Measurements from ENCODE around the gene PORCN.

PORCN gene

DNA sequence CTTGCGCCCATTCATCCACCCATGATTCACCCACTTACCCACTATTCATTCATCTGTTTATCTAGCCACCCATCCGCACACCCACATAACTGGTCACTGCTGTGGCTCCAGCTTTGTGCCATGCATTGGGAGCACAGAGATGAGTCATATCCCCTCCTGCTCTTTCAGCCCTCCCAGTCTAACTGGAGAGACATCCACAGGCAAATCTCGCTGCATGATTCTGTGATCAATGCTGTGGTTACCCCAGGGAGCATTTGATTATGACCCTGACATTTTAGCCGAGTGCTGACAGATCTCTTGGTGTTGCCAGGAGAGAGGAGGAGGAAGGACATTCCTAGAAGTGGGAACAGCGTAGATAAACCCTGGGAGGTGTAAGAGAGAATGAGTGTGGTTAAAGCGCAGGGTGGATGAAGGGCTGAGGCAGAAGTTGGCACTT lies 10.4 kb upstream of the PORCN start:
- TF ChIP-seq SIN3A (IDR thresholded peaks at IDR 0.05; ENCODE audit: borderline replicate concordance, insufficient read depth, low read length), result no peak
- TF ChIP-seq POLR2AphosphoS5 (IDR thresholded peaks at IDR 0.05; ENCODE audit: low read depth, low read length), result no peak
- TF ChIP-seq TAF1 (IDR thresholded peaks at IDR 0.05; ENCODE audit: borderline replicate concordance, insufficient read depth, low read length), result no peak
- TF ChIP-seq FOXP2 (optimal IDR thresholded peaks at IDR 0.05; ENCODE audit: borderline replicate concordance, extremely low read depth, extremely low read length, insufficient read depth), result no peak
- TF ChIP-seq, protein P1, sequence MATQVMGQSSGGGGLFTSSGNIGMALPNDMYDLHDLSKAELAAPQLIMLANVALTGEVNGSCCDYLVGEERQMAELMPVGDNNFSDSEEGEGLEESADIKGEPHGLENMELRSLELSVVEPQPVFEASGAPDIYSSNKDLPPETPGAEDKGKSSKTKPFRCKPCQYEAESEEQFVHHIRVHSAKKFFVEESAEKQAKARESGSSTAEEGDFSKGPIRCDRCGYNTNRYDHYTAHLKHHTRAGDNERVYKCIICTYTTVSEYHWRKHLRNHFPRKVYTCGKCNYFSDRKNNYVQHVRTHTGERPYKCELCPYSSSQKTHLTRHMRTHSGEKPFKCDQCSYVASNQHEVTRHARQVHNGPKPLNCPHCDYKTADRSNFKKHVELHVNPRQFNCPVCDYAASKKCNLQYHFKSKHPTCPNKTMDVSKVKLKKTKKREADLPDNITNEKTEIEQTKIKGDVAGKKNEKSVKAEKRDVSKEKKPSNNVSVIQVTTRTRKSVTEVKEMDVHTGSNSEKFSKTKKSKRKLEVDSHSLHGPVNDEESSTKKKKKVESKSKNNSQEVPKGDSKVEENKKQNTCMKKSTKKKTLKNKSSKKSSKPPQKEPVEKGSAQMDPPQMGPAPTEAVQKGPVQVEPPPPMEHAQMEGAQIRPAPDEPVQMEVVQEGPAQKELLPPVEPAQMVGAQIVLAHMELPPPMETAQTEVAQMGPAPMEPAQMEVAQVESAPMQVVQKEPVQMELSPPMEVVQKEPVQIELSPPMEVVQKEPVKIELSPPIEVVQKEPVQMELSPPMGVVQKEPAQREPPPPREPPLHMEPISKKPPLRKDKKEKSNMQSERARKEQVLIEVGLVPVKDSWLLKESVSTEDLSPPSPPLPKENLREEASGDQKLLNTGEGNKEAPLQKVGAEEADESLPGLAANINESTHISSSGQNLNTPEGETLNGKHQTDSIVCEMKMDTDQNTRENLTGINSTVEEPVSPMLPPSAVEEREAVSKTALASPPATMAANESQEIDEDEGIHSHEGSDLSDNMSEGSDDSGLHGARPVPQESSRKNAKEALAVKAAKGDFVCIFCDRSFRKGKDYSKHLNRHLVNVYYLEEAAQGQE (IDR thresholded peaks at IDR 0.05; ENCODE audit: insufficient read depth in 1 of 2, low read depth in 2 of 2, low read length in 2 of 2), result no peak

DNA sequence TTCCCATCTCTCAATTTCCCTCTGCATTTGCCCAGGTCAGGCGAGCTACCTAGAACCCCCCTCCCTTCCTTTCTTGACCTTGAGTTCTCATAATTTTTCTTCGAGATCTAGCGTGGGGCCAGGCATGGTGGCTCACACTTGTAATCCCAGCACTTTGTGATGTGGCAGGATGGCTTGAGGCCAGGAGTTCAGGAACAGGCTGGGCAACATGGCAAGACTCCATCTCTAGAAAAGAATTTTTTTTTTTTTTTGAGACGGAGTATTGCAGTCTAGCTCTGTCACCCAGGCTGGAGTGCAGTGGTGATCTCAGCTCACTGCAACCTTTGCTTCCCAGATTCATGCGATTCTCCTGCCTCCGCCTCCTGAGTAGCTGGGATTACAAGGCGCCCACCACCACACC lies 4.5 kb upstream of the PORCN start:
- TF ChIP-seq, protein P1 (IDR thresholded peaks at IDR 0.05; ENCODE audit: insufficient read depth in 1 of 2, low read depth in 2 of 2, low read length in 2 of 2), result no peak
- TF ChIP-seq SIN3A (IDR thresholded peaks at IDR 0.05; ENCODE audit: borderline replicate concordance, insufficient read depth, low read length) (no peak), TAF1 (IDR thresholded peaks at IDR 0.05; ENCODE audit: borderline replicate concordance, insufficient read depth, low read length) (no peak), POLR2AphosphoS5 (IDR thresholded peaks at IDR 0.05; ENCODE audit: low read depth, low read length) (no peak), FOXP2 (optimal IDR thresholded peaks at IDR 0.05; ENCODE audit: borderline replicate concordance, extremely low read depth, extremely low read length, insufficient read depth) (no peak)

DNA sequence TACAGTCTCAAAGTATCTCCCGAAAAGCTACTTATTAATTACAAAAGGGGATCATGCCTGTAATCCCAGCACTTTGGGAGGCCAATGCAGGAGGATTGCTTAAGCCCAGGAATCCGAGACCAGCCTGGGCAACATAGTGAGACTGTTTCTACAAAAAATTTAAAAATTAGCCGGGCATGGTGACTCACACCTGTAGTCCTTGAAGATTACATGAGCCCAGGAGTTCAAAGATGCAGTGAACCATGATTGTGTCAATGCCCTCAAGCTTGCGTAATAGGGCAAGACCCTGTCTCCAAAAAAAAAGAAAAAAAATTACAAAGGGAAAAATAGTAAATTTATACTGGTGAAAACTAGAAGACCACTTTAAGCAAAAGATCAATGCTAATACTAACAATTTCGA lies 3.3 kb upstream of the PORCN start:
- no peak for TF ChIP-seq TAF1 (IDR thresholded peaks at IDR 0.05; ENCODE audit: borderline replicate concordance, insufficient read depth, low read length)
- no peak for TF ChIP-seq POLR2AphosphoS5 (IDR thresholded peaks at IDR 0.05; ENCODE audit: low read depth, low read length)
- TF ChIP-seq SIN3A (IDR thresholded peaks at IDR 0.05; ENCODE audit: borderline replicate concordance, insufficient read depth, low read length), result no peak
- TF ChIP-seq FOXP2 (optimal IDR thresholded peaks at IDR 0.05; ENCODE audit: borderline replicate concordance, extremely low read depth, extremely low read length, insufficient read depth), result no peak
- TF ChIP-seq, protein P1 (IDR thresholded peaks at IDR 0.05; ENCODE audit: insufficient read depth in 1 of 2, low read depth in 2 of 2, low read length in 2 of 2), result no peak

DNA sequence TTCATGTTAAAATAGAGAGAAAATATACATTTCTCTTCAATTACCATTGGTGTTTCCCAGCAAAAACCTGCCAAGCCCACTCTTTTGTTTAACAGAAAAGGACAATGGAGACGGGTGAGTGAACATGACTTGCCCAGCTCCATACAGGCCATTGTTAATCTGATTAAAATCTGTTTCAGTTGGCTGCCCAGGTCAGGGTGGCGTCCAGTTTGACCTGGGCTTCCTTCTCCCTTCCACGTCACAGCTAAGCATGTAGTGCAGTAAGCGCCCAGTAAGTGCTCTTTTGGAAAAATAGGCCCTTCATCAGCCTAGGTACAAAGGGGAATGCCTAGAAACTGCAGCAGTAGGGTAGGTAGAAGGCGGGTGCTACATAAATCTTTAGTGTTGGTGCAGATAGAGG lies 1.5 kb upstream of the PORCN start:
- TF ChIP-seq SIN3A (IDR thresholded peaks at IDR 0.05; ENCODE audit: borderline replicate concordance, insufficient read depth, low read length), result no peak
- no peak for TF ChIP-seq FOXP2 (optimal IDR thresholded peaks at IDR 0.05; ENCODE audit: borderline replicate concordance, extremely low read depth, extremely low read length, insufficient read depth)
- no peak for TF ChIP-seq POLR2AphosphoS5 (IDR thresholded peaks at IDR 0.05; ENCODE audit: low read depth, low read length)
- no peak for TF ChIP-seq TAF1 (IDR thresholded peaks at IDR 0.05; ENCODE audit: borderline replicate concordance, insufficient read depth, low read length)
- TF ChIP-seq, protein P1 (IDR thresholded peaks at IDR 0.05; ENCODE audit: insufficient read depth in 1 of 2, low read depth in 2 of 2, low read length in 2 of 2), result no peak

DNA sequence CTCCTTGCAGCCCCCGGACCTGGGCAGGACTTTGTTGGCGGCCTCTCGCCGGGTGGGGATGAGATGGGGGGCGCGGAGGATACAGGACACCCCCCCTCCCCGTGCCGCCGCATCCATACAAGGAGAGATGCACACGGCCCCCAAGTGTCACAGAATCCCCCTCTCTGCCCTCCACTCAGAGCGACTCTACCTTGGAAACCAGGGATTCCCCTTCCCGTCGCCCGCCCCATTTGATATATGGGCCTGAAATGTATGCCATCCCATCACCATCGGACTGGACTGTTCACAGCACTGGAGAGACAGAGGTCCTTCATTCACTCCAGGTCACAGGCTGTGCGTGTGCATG lies 426 bp downstream of the PORCN start:
- TF ChIP-seq, protein P1 (IDR thresholded peaks at IDR 0.05; ENCODE audit: insufficient read depth in 1 of 2, low read depth in 2 of 2, low read length in 2 of 2), result no peak
- TF ChIP-seq TAF1 (IDR thresholded peaks at IDR 0.05; ENCODE audit: borderline replicate concordance, insufficient read depth, low read length), result no peak

Measured in PFSK-1 (cell line).